Stimulated activated CD4-positive, alpha-beta T cell treated with anti-CD3 and anti-CD28 coated beads, Interleukin-2, amount 100 ng/mL, for 48 hours (primary cell): ENCODE results near the gene PKLR.
A peak's percentile ranks its signal among the peaks of the same experiment; 100 is the strongest.
"Not testable (repeated sequence)": the region's sequence is repeated elsewhere in the genome, so short reads cannot be mapped to it uniquely, and the experiment has no call there.

Experiments
- DNase-seq, 2 donors: peaks; one replicate each; pipeline ENCODE4 v3.0.0-alpha.2; 2020

Gene PKLR

DNA sequence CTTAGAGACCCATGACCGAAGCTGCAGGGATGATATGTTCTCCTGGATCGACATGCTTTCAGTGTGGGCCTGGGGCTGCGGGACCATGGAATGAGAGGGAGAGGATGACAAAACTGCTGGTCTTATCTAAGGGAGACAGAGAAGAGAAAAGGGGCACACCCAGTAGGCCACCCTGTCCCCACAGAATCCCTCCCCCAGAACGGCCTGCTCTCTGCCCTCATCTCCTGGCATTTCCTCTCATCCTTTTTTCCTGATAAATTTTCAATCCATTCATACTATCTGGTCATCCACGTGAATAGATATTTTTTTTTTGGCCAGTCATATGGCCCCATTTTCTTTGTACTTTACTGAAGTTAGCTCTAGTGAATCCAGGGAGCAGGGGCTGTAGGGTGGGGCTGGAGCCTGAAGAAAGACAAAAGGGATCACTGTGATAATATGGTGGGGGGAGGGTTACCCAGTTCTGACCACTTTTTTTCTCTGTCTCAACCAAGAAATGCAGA, at the start of gene PKLR:
Gene PKLR (minus strand): TSS at position 97 of the 500 bp plus-strand sequence. CDS start 43 bp downstream, at position 54.
- no peak for DNase-seq

DNA sequence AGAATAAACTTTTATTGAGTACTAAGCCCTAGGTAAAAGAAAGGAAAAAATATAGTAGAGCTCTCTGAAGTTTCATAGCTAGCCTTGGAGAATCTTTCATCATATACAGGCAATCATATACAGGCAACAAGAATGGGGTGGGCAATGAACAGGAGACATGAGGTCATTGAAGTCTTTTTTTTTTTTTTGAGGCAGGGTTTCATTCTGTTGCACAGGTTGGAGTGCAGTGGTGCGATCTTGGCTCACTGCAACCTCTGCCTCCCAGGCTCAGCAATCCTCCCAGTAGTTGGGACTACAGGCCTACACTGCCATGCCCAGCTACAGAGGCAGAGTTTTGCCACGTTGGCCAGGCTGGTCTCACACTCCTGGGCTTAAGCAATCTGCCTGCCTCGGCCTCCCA, 41.6 kb upstream of the PKLR start:
- no peak for DNase-seq

DNA sequence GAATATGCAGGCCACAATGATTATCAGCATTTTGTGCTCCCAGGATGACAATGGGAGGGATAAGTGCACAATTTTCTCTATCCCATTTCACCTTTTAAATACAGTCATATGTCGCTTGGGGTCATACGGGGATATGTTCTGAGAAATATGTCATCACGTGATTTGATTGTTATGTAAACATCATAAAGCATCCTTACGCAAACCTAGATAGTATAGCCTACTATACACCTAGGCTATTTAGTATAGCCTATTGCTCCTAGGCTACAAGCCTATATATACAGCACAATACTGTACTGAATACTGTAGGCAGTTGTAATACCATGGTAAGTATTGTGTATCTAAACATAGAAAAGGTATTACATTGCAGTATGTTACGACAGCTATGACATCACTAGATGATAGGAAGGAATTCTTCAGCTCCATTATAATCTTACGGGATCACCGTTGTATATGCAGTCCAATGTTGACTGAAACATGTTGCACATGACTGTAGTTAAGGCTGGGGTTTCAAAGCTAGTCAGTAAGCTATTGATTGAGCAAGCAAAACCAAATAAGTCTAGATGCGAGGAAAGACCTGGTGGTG, 38.4 kb upstream of the PKLR start:
- no peak for DNase-seq

DNA sequence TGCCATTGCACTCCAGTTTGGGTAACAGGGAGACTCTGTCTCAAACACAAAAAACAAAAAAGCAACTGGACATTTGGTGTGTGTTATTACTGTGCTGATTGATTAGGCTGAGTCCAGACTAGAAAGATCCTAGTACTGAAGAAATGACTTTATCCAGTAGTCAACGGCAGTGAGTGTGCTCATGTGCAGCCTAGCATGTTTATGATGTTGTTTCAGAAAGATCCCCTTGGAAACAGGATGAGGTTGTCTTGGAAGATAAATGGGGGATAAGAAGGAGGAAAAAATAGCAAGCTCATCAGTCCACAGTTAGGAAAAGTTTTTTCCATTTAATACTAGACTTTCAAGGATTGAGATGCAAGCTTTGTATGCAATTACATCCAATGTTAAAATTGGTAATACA, 33.7 kb upstream of the PKLR start:
- no peak for DNase-seq

DNA sequence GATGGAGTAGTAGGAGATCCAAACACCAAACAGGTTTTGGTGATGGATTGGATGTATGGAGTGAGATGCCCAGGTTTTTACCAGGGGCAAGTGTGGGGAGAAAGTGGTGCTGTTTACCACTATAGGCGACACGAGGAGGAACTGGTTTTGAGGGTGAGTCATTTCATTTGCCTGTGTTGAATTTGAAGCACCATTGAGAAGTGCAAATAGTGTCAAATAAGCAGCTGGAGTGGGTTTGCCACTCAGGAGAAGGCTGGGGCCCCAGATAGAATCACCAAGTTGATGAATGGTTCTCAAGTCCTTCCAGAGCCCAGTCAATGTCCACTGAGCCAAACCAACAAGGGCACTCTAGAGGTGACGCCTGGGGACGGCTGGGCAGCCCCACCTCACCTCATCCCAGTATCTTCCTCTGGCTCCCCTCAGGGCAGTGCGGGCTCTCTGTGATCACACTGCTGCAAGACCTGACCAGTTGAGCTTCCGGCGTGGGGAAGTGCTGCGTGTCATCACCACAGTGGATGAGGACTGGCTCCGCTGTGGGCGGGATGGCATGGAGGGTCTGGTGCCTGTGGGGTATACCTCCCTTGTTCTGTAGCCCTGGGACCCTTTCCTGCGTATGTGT, 28.9 kb upstream of the PKLR start:
- no peak for DNase-seq

DNA sequence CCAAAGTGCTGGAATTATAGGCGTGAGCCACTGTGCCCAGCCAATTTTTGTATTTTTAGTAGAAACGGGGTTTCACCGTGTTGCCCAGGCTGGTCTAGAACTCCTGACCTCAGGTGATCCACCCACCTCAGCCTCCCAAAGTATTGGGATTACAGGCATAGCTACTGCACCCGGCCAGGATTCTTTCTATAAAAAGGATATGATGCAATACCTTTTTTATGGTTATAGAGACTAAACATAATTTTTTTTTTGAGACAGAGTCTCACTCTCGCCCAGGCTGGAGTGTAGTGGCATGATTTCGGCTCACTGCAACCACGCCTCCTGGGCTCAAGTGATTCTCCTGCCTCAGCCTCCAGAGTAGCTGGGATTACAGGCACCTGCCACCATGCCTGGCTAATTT, 27.6 kb upstream of the PKLR start:
- DNase-seq: not testable (repeated sequence)

DNA sequence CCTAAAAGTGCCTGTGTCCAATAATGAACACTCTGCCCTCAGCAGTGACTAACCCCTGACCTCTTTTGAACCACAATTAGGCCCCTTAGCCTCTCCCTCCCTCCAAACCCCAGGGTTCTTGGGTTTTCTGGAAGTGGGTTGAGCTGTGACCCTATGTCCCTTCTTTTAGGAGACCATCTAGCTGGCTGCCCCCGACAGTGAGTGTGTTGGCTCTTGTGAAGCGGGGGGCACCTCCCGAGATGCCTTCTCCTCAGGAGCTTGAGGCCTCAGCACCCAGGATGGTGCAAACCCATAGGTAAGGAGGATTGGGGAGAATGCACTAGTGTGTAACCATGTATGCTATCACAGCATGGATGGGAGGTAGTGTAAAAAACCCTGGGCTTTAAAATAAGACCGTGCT, 26.7 kb upstream of the PKLR start:
- no peak for DNase-seq

DNA sequence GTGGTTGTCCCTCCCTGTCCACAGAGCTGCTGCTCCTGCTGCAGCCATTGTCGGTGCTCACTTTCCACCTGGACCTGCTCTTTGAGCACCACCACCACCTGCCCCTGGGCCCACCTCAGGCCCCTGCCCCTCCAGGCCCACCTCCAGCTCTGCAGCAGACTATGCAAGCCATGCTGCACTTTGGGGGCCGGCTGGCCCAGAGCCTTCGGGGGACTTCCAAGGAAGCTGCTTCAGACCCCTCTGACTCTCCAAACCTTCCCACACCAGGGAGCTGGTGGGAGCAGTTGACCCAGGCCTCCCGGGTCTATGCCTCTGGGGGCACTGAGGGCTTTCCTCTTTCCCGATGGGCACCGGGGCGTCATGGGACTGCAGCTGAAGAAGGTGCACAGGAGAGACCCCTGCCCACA, 25.4 kb upstream of the PKLR start:
- no peak for DNase-seq

DNA sequence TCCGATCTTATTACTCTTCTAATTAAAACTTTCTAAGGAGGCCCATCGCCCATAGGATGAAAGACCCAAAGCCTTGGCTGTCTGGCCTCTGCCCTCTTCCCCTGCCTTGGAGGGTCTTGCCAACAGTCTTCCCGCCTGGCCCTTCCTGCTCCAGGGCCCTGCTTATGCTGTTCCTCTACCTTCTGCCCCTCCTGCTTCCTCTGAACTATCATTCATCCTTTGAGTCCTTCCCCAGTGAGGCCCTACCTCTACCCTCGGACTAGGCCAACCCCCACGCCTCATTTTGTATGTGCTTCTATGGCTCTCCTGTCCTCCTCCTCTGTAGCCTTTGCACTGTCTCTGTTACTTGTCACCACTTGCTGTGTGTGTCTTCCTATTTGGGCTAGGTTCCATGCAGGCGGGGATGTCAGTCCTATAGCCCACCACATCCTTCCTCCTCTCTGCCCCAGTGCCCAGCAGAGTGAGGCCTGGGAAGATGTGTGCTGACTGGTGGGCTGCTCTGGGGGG, 24.8 kb upstream of the PKLR start:
- no peak for DNase-seq

DNA sequence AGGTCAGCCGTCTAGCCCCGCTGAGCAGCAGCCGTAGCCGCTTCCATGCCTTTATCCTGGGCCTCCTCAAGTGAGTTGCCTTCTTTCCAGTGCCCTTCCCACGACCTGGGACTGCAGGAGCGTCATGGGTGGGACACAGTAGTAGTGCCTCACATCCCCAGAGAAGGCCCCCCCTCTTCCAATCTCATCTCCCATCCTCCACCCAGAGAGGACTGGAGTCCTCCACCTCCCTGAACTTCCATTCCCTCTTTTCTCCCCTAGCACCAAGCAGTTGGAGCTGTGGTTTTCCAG, 24.3 kb upstream of the PKLR start:
- no peak for DNase-seq

DNA sequence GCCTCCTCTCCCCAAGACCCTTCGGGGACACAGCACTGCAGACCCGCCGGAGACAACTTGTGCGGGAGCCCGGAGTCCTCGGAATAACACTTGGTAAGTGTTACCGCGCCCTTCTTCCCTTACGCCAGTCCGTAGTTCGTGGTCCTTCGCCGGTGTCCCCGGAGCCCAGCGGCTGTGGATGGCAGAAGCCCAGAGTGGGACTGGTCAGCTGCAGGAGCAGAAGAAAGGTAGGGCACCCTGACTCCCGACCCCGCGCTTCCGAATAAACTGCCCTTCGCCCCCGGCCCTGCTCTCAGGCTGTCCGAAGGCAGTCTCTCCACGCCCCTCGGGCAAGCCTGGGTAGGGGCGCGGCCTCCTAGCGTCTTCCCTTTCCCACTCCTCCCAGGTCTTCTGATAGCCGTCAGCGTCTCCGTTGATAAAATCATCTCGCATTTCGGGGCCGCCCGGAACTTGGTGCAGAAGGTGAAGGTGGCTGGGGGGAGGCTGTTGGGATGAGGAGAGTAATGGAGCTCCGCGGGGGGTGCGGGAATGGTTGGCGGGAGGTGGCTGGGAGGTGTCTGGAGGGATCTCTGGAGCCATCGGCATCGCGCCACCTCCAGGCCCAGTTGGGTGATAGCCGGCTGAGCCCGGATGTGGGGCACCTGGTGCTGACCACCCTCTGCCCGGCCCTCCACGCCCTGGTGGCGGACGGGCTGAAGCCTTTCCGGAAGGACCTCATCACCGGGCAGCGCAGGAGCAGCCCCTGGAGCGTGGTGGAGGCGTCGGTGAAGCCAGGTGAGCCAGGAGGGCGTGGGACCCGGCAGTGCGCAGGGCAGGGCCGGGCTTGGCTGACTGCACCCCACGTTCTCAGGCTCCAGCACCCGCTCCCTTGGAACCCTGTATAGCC, 23.7 kb upstream of the PKLR start:
- no peak for DNase-seq

DNA sequence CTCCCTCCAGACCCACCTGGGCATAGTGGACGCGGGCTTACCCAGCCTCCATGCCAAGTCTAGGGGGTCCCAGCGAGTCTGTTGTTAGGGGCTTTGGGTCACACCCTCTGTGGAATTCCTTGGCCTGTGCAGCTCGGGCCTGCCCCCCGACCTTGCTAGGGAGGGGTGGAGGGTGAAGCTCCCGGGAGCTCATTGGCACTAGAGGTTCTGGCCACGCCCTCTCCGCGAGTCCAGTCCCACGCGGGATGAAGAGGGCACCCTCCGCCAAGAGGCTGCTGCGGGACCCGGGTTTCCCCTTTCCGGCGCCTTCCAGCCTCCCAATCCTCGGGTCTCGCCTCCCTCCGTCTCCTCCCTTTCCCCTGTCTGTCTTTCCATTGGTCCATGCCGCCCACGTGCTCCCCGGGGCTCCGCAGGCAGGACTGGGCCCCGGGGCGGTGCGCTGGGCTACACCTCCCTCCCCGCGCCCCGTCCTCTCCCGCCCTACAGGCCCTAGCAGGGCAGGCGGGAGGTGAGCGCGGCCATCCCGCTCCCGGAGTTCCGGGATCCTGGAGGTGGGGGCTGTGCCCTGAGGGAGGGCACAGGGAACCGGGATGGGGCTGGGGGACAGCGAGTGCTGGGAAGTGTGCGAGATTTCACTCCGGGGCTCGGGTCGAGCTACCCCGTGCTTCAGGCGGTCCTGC, 22.9 kb upstream of the PKLR start:
- DNase-seq: peak; percentile 91

DNA sequence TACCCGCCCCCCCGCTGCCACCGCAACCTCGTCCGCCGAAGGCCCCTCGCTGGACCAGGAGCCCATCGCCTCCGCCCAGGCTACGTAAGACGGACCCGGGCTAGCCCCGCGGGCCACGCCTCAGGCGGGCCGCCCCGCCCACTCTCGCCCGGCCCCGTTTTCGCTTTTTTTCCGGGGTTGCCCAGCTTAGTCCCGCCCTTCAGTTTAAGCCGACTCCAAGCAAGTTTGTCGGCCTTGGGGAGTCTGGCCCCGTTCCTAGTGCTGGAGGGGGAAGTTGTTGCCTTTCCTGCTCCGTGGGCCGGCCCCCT, 22.4 kb upstream of the PKLR start:
- peak; percentile 76 to 83 for DNase-seq

DNA sequence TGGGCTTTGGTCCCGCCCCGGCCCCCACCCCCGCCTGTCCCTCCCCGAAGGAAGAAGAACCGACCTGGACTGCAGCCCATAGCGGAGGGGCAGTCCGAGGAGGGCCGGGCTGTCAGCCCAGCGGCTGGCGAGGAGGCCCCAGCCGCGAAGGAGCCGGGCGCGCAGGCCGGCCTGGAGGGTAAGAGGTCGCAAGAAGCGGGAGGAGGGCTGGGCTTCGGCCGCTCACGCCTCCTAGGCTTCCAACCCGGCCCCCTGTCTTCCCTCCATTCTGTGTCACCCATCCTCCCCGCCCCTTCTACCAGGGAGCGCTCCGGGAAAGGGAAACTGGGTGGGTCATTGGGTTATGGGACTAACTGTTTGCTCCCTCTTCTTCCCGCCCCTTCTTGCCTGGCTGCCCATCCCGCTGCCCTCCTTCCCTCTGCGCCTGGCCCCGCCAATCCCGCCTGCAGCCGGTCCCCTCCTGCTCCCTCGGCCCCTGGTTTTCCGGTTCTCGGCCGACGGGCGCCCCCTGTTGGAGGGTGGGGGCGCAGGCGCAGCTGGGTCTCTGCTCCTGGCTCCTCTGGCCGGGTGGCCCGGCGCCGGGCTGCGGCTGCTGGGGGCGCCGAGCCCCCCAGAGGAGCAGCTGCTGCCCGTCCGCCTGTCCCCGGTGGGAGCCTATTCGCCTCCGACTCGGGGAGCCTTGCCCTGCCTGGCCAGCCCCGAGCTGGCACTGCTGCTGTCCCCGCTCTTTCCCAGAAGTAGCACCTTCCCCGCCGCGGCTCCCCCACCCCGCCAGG, 21.9 kb upstream of the PKLR start:
- DNase-seq: peak; percentile 94 to 95

DNA sequence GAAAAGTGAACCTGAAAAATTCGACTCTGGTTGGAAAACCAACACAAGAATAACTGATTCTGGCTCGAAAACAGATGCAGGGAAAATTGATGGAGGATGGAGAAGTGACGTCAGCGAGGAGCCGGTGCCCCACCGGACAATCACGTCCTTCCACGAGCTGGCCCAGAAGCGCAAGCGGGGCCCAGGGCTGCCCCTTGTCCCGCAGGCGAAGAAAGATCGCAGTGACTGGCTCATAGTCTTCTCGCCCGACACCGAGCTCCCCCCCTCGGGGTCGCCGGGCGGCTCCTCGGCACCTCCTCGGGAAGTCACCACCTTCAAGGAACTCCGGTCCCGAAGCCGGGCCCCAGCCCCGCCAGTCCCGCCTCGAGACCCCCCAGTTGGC, 21.3 kb upstream of the PKLR start:
- DNase-seq: no peak

DNA sequence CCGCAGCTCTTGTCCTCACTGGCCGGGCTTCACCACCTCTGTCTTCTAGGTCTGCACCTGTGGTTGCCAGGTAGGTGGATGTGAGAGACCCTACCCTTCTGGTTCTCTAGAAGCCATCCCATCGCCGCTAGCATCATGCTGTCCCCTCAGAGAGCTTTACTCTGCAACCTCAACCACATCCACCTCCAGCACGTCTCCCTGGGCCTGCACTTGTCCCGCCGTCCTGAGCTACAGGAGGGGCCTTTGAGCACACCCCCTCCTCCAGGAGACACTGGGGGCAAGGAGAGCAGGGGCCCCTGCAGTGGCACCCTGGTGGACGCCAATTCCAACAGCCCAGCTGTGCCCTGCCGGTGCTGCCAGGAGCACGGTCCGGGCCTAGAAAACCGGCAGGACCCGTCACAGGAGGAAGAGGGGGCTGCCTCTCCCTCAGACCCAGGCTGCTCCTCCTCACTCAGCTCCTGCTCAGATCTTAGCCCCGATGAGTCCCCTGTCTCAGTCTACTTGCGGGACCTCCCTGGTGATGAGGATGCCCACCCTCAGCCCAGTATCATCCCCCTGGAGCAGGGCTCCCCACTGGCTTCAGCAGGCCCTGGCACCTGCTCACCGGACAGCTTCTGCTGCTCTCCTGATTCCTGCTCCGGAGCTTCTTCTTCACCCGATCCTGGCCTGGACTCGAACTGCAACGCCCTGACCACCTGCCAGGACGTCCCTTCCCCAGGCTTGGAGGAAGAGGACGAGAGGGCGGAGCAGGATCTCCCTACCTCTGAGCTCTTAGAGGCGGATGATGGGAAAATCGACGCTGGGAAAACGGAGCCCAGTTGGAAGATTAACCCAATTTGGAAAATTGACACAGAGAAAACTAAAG, 20.6 kb upstream of the PKLR start:
- no peak for DNase-seq

DNA sequence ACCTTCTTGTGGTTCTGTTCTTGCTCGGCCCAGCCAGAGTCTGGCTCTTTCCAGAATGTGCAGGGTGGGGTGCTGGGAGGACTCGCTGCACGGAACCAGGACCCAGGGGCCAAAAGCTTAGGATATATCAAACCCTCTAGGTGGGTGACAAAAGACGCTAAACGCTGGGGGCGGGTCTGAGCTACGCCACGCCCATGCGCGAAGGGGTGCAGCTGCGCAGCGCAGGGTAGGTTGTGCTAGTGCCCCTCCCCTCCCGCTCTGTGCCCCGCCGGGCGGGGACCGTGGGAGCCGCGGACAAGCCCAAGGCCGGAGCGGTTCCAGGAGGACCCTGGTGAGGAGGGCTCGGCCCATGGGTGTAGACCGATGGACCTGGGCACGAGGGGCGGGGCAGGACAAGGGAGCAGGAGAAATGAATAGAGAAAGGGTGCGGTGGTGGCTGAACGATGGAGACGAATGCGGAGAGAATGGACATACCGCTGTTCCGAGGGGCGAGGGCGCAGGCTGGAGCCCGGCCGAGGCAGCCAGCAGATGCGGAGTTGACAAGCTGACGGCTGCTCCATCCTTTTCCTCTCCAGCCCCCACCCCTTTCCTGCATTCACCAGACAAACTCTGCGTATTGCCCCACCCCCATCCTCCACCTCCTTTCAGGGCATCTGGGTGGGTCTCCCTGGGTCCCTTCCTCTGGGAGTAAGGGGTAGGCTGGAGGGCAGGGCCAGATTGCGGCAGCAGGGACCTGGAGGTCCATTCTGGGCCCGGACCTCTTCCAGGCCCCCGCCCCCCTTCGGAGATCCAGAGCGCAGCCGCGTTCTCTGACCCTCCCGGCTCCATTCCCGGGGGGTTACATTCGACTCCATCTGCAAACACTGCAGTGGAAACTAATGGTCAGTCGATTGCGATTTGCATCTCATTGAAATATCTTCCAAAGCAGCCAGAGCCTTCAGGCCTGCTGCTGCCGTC, 19.7 kb upstream of the PKLR start, which contains the start of gene RUSC1:
Gene RUSC1 (plus strand): TSS at position 234 of the 957 bp plus-strand sequence. CDS start 880 bp downstream, outside the sequence.
- peak; percentile 64 to 68 for DNase-seq

DNA sequence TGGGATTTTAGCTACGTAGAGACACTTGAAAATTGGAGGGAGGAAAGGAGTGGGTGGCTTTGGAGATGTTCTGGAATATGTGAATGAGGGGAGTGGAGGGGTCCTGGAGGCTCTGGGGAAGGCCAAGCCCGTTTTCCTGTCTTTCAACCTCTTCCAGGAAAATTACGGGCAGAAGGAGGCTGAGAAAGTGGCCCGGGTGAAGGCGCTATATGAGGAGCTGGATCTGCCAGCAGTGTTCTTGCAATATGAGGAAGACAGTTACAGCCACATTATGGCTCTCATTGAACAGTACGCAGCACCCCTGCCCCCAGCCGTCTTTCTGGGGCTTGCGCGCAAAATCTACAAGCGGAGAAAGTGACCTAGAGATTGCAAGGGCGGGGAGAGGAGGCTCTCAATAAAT, 19.0 kb upstream of the PKLR start:
- DNase-seq: no peak

DNA sequence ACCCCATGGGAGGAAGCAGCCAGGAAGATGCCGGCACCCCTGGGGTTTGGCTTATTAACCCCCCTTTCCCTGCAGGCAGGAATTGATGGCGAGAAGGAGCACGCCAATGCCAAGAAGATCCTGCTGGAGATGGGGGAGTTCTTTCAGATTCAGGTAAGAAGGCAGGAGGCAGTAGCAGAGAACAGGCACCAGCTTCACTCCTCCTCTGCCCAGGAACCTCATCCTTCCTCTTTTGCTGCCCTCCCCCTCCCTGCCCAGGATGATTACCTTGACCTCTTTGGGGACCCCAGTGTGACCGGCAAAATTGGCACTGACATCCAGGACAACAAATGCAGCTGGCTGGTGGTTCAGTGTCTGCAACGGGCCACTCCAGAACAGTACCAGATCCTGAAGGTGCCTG, 18.3 kb upstream of the PKLR start:
- DNase-seq: no peak

DNA sequence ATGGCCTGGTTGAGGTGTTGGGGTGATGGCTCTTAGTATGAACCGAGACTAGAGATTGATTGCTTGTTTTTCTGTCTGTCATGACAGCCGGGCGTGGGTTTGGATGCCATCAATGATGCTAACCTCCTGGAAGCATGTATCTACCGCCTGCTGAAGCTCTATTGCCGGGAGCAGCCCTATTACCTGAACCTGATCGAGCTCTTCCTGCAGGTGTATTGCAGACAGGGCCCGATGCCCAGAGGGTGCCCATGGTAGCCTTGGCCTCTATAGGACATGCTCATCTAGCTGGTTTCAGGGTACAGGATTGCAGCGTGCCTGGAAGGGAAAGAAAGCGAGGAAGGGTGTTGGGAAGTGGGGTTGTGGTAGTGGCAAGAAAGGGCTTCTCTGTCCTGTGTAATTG, 16.8 kb upstream of the PKLR start:
- no peak for DNase-seq
